Activated CD4-positive, alpha-beta T cell treated with anti-CD3 and anti-CD28 coated beads, Interleukin-2, amount 50 U/mL, for 16 hours (primary cell): ENCODE results near the gene PPARG.
A peak's percentile ranks its signal among the peaks of the same experiment; 100 is the strongest.
"Not testable (repeated sequence)": the region's sequence is repeated elsewhere in the genome, so short reads cannot be mapped to it uniquely, and the experiment has no call there.

ENCODE experiments used
- DNase-seq: peaks from one replicate; pipeline ENCODE4 v3.0.0-alpha.2; 2020

Gene PPARG

DNA sequence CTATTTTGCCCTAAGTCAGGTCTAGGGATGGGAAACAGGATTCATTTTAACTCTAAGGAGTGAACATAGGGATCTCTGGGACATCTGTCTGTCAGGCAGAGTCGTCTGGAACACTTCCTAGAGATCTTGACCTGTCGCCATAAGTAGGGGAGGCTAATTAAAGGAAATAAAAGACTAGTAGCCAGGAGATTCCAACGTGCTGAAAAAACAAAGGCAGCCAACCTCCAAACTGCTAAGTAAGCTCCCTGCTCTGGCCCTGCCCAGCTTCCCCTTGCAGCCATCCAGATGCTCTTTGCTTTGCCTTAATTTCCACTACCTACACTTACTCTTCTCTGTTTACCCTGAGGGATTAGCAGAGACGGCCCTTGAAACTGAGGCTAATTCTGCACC lies 177.0 kb downstream of the PPARG start:
- no peak for DNase-seq

DNA sequence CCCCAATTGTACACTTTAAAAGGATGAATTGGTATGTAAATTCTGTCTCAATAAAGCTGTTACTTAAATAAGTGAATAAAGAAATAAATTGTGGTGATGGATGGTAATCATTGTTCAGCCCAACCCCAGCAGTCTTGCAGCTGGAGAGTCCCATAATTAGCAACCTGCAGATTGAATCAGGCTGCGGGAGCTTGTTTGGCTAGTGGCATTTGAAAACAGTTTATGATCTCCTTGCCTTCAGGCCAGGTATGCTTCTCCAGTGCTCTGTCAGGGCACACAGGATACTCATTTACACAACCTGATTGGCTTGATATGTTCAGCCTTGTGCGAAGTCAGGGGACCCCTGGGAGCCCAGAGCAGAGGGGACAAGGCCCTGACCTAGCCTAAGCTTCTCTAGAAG lies 178.9 kb downstream of the PPARG start:
- no peak for DNase-seq

DNA sequence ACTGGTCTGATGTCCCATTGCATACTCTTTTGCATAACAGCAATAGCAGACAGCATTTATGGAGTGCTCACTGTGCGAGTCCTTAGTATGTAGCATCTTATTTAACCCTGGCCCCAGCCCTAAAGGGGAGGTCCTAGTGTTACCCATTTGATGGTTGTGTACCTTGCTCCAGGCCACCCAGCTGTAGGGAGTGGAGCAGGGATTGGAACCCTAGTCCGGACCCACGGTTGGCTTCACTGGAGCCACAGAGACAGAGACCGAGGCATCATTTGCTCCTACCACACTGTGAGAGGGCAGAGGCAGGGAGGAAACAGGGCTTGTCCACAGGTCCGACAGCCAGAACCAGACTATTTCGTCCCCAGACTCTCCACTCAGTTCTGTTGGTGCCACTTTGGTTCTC lies 179.4 kb downstream of the PPARG start:
- no peak for DNase-seq

DNA sequence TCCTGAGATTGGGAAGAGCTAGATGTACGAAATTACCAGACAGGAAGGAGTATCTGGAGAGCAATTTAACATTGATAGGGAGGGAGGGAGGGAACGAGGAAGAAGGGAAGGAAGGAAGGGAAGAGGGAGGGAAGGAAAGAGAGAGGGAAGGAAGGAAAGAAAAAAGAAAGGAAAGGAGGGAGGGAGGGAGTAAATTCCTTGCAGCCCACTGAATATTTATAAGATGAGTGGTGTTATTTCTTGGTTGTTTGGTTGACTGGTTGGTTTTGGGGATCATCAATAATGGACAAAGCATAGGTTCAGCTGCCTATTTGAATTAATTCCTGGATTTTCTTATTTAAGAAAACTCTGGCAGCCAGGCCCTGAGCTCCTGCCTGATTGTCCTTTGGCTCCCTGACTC lies 179.9 kb downstream of the PPARG start:
- DNase-seq: no peak

DNA sequence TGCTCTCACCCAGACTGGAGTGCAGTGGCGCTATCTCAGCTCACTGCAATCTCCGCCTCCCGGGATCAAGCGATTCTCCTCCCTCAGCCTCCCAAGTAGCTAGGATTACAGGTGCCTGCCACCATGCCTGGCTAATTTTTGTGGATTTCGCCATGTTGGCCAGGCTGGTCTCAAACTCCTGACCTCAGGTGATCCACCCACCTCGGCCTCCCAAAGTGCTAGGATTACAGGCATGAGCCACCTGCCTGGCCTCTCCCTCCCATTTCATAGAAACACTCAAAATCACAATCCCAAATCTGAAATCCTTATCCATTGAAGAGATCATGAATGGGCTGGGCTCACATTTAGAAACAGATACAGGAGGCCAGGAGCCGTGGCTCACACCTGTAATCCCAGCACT lies 180.4 kb downstream of the PPARG start:
- not testable (repeated sequence) for DNase-seq

DNA sequence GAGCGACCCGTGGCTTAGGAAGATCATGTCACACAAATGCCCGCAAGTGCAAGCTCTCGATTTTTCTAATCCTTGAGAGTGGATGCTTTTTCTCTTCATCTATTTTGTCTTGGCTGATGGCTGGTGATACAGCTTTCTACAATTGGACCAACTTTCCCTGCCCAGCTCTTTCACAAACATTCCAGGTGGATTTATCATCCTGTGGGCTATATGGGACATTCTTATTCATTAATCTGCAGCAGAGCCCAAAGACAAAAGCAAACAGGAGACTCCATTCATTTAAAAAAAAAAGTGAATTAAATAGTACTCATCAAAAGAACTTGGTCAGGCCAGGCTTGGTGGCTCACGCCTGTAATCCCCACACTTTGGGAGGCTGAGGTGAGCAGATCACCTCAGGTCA lies 181.2 kb downstream of the PPARG start:
- no peak for DNase-seq

DNA sequence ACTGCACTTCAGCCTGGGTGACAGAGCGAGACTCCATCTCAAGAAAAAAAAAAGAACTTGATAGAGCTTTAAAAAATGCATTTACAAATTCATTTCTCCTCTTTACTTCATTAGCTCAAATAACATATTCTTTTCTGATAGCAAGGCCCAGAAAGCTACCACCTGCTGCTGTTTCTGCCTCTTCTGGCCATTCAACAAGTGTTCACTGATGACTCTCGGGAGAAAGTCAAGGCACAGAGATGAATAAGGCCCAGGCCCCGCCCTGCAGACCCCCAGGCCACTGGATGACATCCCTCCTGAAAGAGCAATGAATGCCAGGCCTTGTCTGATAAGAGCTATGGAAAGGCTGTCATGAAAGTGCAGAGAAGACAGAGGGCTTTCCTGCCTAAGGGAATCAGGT lies 181.8 kb downstream of the PPARG start:
- no peak for DNase-seq

DNA sequence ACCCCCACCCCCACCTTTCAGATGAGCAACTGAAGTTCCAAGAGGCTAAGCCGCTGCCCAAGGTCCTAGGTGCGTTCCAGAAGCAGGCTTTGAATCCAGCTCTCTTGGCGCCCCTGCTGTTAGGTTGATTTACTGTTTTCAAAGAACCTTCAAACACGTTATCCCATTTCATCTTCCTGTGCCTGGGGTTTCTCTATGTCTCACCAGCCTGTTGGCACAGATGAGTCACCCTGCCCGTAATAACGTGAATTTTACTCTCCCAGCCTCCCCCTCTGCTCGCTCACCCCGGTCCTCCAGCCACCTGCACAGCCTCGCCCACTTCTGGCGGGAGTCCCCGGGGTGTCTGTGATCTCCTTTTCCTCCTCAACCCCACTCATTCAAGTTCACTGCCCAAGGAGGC lies 182.4 kb downstream of the PPARG start:
- DNase-seq: peak; percentile 96

DNA sequence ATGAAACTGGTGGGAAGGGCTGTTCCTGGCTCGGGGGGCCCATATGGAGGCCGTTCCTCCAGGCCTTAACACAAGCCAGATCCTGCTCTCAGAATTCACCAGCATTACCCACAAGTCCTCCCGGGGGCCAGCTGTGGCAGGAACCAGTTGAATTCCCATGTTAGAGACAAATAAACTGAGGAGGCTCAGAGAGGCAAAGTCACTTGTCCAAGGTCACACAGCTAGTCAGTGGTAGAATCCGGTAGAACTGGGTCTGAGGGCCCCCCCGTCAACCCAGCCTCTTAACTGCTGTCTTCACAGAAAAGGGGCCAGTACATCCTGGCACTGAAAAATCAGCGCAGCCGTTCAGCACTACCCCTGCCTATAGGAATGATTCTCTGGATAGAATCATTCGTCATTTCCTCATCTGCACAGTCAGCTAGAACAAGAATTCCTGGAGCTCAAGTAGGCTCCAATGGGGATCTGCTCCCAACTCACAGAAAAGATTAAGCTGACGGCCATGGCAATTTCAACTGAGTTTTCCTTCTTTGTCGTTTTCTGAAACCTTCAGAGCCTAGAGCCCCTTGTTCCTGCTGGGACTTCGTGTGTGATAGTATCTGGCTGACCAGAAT lies 183.2 kb downstream of the PPARG start:
- DNase-seq: no peak

DNA sequence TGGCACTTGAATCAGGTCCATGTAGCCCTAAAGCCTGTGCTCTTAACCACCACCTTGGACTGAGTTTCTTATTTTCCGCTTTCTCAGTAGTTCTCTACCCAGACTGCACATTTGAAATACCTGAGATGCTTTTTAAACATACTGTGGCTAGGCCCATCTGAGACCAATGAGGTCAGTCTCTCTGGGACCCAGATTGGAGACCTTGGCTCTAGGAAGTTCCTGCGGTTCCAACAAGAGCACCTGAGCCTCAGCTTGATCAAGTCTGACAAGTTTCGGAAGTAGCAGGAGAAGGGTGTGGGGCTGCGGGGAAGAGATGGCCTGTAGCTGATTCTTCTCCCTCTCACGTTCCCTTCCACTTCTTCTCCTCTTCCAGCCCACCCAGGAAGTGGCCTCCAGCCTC lies 183.9 kb downstream of the PPARG start:
- no peak for DNase-seq

DNA sequence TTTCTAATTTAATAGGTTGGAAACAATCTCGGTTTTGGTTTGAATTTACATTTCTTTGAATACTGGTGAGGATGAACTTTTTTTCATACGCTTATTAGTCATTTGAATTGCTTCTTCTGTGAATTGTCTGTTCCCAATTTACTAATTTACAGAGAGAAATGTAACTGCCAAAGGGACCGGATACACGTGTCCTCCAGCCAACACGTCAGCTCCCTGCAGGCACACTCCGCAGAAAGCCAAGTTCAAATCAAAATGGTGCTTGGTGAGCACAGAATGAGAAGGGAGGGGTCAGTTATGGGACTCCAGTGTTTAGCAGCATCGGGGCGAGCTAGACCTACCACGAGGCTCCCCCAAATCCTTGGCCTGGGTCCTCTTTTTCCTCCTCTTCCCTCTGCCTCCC lies 184.6 kb downstream of the PPARG start:
- DNase-seq: peak; percentile 82

DNA sequence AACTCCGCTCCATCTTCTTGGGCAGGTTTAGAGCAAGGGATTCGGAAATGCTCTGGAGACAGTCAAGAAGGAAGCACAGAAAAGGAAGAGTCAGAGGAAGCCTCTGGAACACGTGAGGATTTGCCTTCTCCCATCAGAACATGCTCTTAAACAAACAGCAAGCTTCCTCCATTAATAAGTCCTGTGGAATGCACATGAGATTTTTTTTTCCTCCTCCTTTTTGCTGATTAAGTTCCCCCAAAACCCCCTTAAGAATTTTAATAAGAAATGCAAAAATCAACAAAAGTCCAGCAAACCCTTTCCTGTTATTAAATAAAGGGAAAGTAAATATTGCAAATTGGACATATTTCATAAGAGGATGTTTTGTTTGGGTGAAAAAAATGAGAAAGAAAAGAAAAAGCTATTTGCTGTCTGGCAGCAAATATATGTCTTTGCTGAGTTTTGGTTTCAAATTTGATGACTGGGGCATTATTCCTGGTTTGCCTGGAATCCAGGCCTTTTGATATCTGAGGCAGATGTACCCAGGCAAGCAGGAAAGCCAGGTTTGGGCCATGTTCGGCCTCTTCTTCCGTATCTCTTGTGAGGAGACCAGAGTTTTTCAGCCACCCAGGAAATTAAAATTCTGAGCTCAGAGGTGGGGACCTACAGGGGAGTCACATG lies 187.5 kb downstream of the PPARG start:
- DNase-seq: no peak

DNA sequence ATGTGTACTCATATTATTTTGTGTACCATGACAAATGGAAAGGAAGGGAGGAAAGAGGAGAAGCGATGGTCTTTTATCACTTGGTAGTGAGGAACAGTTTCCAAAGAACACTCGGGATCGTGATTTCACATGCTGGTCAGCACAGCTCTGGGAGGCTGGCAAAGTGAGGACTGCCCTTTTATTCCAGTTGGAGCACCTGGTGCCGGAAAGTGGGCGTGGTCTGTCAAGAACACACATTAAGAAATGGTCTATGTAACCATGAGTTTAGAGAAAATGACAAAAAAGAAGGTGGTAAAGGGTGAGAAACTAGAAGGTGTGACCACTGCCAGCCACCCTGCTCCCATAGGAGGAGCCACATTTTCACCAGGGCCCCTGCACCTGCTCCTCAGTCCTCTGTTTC lies 188.4 kb downstream of the PPARG start:
- no peak for DNase-seq

DNA sequence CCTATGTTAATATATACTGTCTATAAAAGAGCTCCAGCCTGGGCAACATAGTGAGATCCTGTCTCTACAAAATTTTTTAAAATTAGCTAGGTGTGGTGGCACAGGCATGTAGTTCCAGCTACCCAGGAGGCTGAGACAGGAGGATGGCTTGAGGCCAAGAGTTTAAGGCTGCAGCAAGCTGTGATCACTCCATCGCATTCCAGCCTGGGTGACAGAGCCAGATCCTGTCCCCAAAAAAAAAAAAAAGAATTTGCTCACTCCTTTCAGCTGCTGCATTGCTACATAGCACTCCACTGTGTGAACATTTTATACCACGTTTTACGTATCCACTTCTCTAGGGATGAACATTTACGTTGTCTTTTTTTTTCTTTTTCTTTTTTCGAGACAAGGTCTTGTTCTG lies 189.5 kb downstream of the PPARG start:
- no peak for DNase-seq

DNA sequence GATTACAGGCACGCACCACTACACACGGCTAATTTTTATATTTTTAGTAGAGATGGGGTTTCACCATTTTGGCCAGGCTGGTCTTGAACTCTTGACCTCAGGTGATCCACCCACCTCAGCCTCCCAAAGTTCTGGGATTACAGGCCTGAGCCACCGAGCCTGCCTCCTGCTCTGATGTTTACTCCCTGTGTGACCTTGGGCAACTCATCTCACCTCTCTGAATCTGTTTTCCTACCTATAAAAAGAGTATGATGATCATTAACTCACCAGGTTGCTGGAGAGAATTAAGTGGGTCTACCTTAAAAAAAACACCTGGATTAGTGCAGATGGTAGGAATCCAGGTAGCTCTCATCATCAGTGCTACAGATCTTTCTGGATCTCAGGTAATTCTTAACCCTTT lies 190.3 kb downstream of the PPARG start:
- DNase-seq: not testable (repeated sequence)

DNA sequence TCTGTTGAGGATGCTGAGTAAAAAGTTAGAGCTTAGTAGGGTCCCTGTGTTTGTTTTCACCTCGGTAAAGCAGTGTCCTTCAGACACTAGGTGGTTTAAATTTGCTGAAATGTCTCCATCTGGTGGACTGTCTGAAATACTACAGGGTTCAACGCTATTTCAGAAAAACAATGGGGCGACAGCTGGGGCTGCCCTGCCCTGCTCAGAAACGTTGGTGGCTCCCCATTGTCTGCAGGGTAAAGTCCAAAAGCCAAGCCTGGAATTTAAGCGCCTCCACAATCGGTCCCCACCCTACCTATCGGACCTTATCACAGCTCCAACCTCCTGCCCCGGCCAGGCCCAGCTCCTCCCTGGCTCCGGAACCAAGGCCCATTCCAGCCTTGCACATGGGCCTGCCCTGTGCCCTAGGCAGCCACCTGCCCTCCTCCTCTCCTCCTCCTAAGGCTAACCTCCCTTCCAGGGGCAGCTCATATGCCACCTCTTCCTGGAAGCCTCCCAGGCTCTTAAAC lies 191.1 kb downstream of the PPARG start:
- DNase-seq: peak; percentile 77

DNA sequence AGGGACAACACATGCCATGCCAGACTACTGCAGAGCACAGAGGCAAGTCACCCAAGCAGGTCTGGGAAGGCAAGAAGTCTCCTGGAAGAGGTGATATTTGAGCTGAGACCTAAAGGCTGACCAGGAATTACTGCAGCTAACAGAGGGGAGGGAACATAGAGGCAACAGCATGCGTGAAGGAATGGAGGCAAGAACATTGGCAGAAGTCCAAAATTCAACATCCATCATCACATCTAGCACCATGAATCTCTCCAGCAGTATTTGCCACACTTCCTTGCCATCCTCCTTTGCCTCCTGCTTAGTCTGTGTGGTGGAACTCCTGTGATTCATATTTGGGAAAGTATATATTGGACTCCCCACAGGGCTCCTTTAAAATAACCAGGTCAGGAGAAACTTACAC lies 194.5 kb downstream of the PPARG start:
- DNase-seq: no peak

DNA sequence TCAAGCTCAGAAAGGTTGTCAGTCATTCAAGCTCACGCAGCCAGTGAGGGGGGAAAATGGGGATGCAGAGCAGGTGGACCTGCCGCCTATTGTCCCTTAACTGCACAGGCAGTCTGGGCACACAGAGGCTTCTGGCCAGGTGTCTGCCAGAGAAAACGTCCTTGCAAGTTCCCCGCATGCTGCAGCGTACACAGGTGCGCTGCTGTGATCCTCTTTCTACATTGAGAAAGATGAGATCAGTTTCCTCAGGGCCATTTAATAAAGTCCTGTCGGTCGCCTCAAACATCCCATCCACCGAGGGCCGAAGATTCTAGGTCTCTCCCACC lies 195.0 kb downstream of the PPARG start:
- no peak for DNase-seq
